Memory B cell (primary cell): Measurements from ENCODE around the gene TFB1M.
A peak's percentile ranks its signal among the peaks of the same experiment; 100 is the strongest.
"Not testable (repeated sequence)": the region's sequence is repeated elsewhere in the genome, so short reads cannot be mapped to it uniquely, and the experiment has no call there.

Experiments used
- ATAC-seq: fragments of 150-1000 bp; cut with Tn5 transposase; 2 replicates; pipeline ENCODE4 v1.10.0; 2021; ENCODE audit warnings: low read depth, mild to moderate bottlenecking, moderate library complexity
- DNase-seq, 2 donors: peaks; one replicate each; pipeline ENCODE4 v3.0.0; 2022; ENCODE audit warnings: low spot score in 2 of 2
- H3K27ac Mint-ChIP-seq: one replicate; pipeline ENCODE4 v1.8.0; 2022; ENCODE audit warnings: mild to moderate bottlenecking, moderate library complexity, mixed read lengths
- H3K27me3 Mint-ChIP-seq: one replicate; pipeline ENCODE4 v1.8.0; 2022; ENCODE audit warnings: mixed read lengths
- H3K36me3 Mint-ChIP-seq: one replicate; pipeline ENCODE4 v1.8.0; 2022; ENCODE audit warnings: mild to moderate bottlenecking, mixed read lengths
- H3K4me1 Mint-ChIP-seq: one replicate; pipeline ENCODE4 v1.8.0; 2022; ENCODE audit warnings: mixed read lengths
- H3K4me3 Mint-ChIP-seq: one replicate; pipeline ENCODE4 v1.8.0; 2022; ENCODE audit warnings: mild to moderate bottlenecking, moderate library complexity, mixed read lengths
- H3K9me3 Mint-ChIP-seq: one replicate; pipeline ENCODE4 v1.8.0; 2022; ENCODE audit warnings: mixed read lengths

Gene TFB1M

DNA sequence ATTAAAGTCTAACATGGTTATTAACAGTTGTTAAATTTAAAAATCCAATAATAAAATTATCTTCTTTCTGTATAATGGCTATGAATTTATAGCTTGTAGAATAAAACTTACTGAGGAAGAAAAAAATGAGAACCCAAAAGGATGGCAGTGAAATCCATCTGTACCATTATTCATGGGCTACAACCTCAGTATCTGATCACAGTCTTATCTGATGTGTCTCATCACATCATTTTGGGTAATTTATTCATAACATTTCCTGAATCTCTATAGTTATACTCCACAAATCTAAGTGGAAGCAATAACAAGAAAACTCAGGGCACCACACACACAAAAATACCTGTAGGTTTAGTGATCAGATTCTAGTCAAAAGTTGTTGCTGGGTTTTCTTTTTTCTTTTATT, 43.1 kb downstream of the TFB1M start:
- Mint-ChIP-seq H3K27me3 (no peaks in the 10 kb centered on the region), H3K4me3 (no peak overlapping the region), H3K4me1 (peaks cover 3% of the 10 kb centered on the region), H3K27ac (no peak overlapping the region), H3K9me3 (no peaks in the 10 kb centered on the region), H3K36me3 (peaks cover 27% of the 10 kb centered on the region)
- ATAC-seq (no peak), DNase-seq (no peak)

DNA sequence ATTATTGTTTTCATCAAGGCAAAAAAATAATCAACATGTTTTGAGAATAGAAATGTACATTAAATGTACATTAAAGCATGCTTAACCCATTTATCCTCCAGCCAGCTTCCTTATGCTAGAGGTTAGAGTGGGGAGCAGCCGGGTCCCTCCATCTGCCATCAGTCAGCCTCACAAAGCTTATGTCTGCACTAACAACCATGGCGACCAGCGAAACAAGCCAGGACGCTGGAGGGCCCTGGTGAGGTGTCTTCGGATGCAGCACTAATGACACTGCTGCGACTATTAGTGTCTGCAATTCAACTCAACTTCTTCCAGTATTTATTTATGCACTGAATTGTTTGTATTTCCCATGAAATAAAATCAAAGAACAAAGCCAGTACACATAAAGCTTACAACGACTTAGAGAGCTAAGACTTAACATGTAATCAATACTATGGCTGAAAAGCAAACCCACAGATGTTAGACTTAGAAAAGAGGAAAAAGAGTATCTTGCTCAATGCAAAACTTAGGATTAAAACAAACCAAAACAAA, 43.7 kb downstream of the TFB1M start:
- DNase-seq (no peak), ATAC-seq (no peak)
- peaks cover 24% of the 10 kb centered on the region for H3K36me3 Mint-ChIP-seq
- H3K27ac Mint-ChIP-seq: no peak overlapping the region
- no peaks in the 10 kb centered on the region for H3K9me3 Mint-ChIP-seq
- H3K4me3 Mint-ChIP-seq: no peak overlapping the region
- peaks cover 3% of the 10 kb centered on the region for H3K4me1 Mint-ChIP-seq
- no peaks in the 10 kb centered on the region for H3K27me3 Mint-ChIP-seq

GRCh38 chr6:155269765-155270164, 44.5 kb downstream of the TFB1M start:
- ATAC-seq (no peak), DNase-seq (no peak)
- no peaks in the 10 kb centered on the region for H3K27me3 Mint-ChIP-seq
- H3K4me3 Mint-ChIP-seq: no peak overlapping the region
- peaks cover 3% of the 10 kb centered on the region for H3K4me1 Mint-ChIP-seq
- peaks cover 21% of the 10 kb centered on the region for H3K36me3 Mint-ChIP-seq
- H3K27ac Mint-ChIP-seq: no peak overlapping the region
- H3K9me3 Mint-ChIP-seq: no peaks in the 10 kb centered on the region

DNA sequence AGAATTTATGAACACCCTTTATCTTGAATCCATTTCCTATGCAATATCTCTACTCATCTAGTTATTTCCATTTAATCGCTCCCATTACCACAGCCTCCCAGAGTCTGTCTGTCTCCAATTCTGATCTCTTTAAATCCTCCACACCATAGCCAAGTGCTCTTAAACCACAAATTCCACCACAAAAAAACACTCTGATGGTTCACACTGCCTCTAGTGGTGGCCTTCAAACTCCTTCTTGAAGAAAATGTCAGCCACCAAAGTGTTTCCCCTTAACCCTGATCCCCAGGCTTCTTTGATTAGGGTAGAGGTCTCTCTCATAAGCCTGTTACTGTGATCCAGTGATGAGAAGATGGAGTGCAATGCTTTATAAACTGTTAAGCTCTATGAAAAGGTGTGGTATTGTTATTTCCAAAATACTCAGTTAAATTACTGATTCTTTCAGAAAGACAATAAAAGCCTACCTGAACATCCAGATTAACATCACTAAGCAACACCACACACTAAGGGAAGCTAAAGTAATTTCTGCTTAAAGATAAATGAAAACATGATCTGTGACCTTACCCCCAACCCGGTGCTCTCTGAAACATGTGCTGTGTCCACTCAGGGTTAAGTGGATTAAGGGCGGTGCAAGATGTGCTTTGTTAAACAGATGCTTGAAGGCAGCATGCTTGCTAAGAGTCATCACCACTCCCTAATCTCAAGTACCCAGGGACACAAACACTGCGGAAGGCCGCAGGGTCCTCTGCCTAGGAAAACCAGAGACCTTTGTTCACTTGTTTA, 46.0 kb downstream of the TFB1M start:
- DNase-seq, H3K27me3 Mint-ChIP-seq, H3K9me3 Mint-ChIP-seq, ATAC-seq, H3K4me3 Mint-ChIP-seq, H3K4me1 Mint-ChIP-seq: not testable (repeated sequence)
- H3K27ac Mint-ChIP-seq: peak overlapping the region; percentile 5
- H3K36me3 Mint-ChIP-seq: peaks cover 25% of the 10 kb centered on the region

DNA sequence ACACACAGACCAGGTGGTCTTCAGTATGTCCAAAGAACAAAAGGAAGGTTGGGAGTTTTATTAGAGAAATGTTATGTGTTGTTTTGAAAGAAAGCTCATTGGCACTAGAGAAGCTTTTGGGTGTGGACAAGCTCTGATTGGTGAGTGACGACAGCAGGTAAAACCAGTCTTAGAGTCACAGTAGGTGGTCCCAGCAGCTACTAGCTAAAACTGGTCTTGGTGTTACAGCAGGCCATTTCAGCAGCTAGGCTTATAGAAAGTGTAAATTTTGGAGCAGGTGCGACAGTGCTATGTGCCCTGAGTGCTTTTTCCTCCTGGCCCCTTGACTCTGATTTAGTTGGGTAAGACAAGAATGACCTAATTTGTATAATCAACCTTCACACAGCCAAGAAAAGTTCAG, 46.9 kb downstream of the TFB1M start:
- no peak for ATAC-seq
- DNase-seq: no peak
- Mint-ChIP-seq H3K4me3 (no peak overlapping the region), H3K27me3 (no peaks in the 10 kb centered on the region), H3K4me1 (peaks cover 6% of the 10 kb centered on the region), H3K36me3 (peaks cover 21% of the 10 kb centered on the region), H3K27ac (no peak overlapping the region), H3K9me3 (no peaks in the 10 kb centered on the region)

GRCh38 chr6:155265843-155266535, 48.3 kb downstream of the TFB1M start:
- ATAC-seq: no peak
- H3K4me1 Mint-ChIP-seq: peaks cover 12% of the 10 kb centered on the region
- H3K9me3 Mint-ChIP-seq: no peaks in the 10 kb centered on the region
- no peak overlapping the region for H3K4me3 Mint-ChIP-seq
- no peak overlapping the region for H3K27ac Mint-ChIP-seq
- peaks cover 23% of the 10 kb centered on the region for H3K36me3 Mint-ChIP-seq
- H3K27me3 Mint-ChIP-seq: no peaks in the 10 kb centered on the region
- DNase-seq: no peak

DNA sequence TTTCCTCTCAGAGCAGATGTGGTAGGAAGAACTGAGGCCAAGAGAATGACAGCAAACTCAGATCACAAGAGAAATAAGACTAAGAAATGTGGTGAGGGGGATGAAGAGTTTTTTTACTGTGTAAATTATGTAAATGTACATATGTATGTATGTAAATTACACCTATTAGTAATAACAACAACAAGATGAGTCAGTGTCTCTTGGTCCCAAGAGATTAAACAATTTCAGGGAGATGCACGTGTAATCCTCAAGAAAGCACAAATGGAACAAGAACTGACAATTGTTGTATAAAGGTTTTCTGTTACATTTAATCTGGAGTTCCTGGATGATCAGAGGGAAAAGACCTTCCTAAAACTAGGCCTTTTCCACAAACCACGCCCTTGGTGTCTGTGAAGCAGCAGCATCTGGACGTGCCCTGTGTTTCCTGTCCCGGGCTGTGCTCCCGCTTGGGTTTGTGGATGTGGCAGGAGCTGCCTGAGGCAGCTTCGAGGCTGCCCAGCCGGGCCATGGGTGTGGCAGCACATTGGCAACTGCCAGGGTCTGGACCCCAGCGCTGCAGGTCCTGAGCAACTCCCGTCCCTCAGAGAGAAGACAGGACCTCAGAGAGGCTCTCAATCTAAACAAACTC, 49.5 kb downstream of the TFB1M start:
- DNase-seq (no peak), ATAC-seq (no peak)
- H3K27me3 Mint-ChIP-seq: no peaks in the 10 kb centered on the region
- no peaks in the 10 kb centered on the region for H3K9me3 Mint-ChIP-seq
- no peak overlapping the region for H3K4me3 Mint-ChIP-seq
- H3K4me1 Mint-ChIP-seq: peaks cover 12% of the 10 kb centered on the region
- H3K36me3 Mint-ChIP-seq: peaks cover 18% of the 10 kb centered on the region
- H3K27ac Mint-ChIP-seq: peak overlapping the region; percentile 40

DNA sequence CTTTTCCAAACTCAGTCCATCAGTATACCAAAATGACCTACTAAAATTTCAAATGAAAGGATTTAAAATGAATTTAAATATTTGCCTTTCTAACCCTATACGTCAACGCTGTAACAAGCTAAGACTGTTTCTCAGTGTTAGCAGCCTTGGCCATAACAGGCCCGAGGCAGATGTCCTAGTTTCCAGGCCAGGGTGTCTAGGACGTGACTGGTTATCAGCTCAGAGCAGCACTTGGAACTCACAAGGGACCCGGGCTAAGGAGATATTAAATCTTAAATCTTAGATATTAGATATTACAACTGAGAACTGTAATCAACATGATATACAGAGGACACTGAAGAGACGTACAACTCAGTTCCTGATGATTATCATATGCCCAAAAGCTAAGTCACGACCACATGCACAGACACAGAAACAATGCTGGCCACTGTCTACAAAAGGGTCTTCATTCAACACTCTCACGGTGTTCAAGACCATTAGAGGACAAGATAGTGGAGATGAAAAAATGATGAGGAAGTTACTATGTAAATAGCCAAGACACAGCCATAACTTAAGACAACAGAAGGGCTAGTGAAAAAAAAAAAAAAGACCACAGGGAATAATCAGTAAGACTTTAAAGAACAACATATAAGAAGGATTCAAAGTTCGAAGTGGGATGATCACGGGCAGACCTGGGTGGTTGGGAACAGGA, 50.8 kb downstream of the TFB1M start, which contains the start of gene CLDN20:
Gene CLDN20 (plus strand): TSS at position 641 of the 691 bp plus-strand sequence. CDS start 11,707 bp downstream, outside the sequence.
- ATAC-seq: no peak
- peak within 1 kb of the TSS; percentile 58 for H3K27ac Mint-ChIP-seq
- H3K9me3 Mint-ChIP-seq: no peaks in the 10 kb centered on the region
- H3K36me3 Mint-ChIP-seq: peaks cover 17% of the 10 kb centered on the region
- no peaks in the 10 kb centered on the region for H3K27me3 Mint-ChIP-seq
- H3K4me1 Mint-ChIP-seq: peaks cover 12% of the 10 kb centered on the region
- no peak within 1 kb of the TSS for H3K4me3 Mint-ChIP-seq
- no peak for DNase-seq

DNA sequence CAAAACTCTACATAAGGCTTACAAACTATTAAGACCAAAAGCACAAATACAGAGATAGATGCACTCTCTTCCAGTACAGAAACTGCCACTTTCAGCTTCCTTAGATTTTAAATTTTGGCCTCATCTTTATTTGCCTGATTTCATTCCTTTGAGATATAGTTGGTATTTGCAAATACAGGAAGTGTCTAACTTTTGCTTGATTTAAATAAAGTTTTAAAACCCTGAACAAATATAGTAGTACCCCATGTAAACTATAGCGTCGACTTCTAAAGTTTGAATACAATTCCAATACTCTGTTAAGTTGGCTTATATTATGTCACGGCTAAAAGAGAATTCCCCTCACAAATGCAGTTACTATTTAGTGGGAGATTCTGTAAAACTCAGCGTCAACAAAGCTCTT, 51.6 kb downstream of the TFB1M start:
- Mint-ChIP-seq H3K27ac (peak overlapping the region; percentile 37), H3K9me3 (no peaks in the 10 kb centered on the region), H3K4me3 (no peak overlapping the region), H3K36me3 (peaks cover 17% of the 10 kb centered on the region), H3K27me3 (no peaks in the 10 kb centered on the region), H3K4me1 (peaks cover 10% of the 10 kb centered on the region)
- DNase-seq: no peak
- no peak for ATAC-seq

DNA sequence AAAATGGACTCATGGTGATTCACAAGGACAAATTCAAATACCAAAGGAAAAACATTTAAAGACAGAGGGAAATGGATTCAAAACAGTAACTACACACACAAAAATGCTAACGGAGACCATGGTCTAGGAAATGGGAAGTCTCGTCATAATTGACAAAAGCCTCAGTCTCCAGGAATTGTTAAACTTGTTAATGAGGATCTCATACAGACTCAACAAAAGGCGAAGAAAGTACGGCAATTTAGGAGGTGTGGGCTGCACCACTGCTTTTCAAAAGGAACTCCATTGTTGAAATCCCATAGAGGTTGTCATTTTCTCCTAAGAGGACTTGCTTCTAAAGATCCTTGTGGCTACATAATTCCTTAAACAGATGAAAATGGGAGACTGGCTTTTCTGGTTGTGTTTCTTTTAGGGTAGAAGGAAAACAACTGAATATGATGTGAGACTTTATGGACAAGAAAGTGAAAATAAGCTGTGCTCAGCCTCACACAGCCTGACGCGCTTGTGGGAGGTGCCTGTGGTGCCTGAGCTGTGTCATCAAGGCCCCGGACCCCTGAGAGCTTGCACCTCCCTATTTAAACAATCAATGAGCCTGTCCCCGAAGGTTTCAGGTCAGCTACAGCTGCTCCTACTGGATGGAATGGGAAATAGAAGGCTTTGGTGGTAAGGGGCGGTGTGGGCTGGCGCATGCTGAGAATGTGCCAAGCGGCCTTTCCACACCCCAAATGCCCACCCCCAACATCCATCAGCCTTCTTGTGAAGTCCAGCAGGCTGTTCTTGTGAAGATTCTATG, 53.0 kb downstream of the TFB1M start:
- ATAC-seq (no peak), DNase-seq (no peak)
- peaks cover 10% of the 10 kb centered on the region for H3K4me1 Mint-ChIP-seq
- peak overlapping the region; percentile 37 for H3K27ac Mint-ChIP-seq
- no peaks in the 10 kb centered on the region for H3K9me3 Mint-ChIP-seq
- no peaks in the 10 kb centered on the region for H3K27me3 Mint-ChIP-seq
- peaks cover 17% of the 10 kb centered on the region for H3K36me3 Mint-ChIP-seq
- no peak overlapping the region for H3K4me3 Mint-ChIP-seq

- Mint-ChIP-seq H3K27ac (peak overlapping the region; percentile 31), H3K36me3 (peaks cover 17% of the 10 kb centered on the region), H3K9me3 (no peaks in the 10 kb centered on the region), H3K27me3 (no peaks in the 10 kb centered on the region), H3K4me1 (peaks cover 10% of the 10 kb centered on the region), H3K4me3 (no peak overlapping the region)
- ATAC-seq: no peak
- DNase-seq: no peak
Observed at GRCh38 chr6:155260686-155261085, 53.6 kb downstream of the TFB1M start.

- no peak overlapping the region for H3K4me3 Mint-ChIP-seq
- H3K36me3 Mint-ChIP-seq: peaks cover 19% of the 10 kb centered on the region
- no peak overlapping the region for H3K27ac Mint-ChIP-seq
- peaks cover 10% of the 10 kb centered on the region for H3K4me1 Mint-ChIP-seq
- no peaks in the 10 kb centered on the region for H3K9me3 Mint-ChIP-seq
- DNase-seq: no peak
- H3K27me3 Mint-ChIP-seq: no peaks in the 10 kb centered on the region
- ATAC-seq: no peak
Observed at GRCh38 chr6:155259897-155260296, 54.4 kb downstream of the TFB1M start.

GRCh38 chr6:155259204-155259603, 55.1 kb downstream of the TFB1M start:
- no peak for ATAC-seq
- H3K36me3 Mint-ChIP-seq: peaks cover 19% of the 10 kb centered on the region
- DNase-seq: no peak

More at GRCh38 chr6:155259204-155259603, 55.1 kb downstream of the TFB1M start:
- H3K27me3 Mint-ChIP-seq: no peaks in the 10 kb centered on the region
- no peaks in the 10 kb centered on the region for H3K9me3 Mint-ChIP-seq
- H3K27ac Mint-ChIP-seq: no peak overlapping the region
- H3K4me1 Mint-ChIP-seq: peaks cover 7% of the 10 kb centered on the region
- no peak overlapping the region for H3K4me3 Mint-ChIP-seq
